ENCODE data around the gene RSPO4.

Gene RSPO4

DNA sequence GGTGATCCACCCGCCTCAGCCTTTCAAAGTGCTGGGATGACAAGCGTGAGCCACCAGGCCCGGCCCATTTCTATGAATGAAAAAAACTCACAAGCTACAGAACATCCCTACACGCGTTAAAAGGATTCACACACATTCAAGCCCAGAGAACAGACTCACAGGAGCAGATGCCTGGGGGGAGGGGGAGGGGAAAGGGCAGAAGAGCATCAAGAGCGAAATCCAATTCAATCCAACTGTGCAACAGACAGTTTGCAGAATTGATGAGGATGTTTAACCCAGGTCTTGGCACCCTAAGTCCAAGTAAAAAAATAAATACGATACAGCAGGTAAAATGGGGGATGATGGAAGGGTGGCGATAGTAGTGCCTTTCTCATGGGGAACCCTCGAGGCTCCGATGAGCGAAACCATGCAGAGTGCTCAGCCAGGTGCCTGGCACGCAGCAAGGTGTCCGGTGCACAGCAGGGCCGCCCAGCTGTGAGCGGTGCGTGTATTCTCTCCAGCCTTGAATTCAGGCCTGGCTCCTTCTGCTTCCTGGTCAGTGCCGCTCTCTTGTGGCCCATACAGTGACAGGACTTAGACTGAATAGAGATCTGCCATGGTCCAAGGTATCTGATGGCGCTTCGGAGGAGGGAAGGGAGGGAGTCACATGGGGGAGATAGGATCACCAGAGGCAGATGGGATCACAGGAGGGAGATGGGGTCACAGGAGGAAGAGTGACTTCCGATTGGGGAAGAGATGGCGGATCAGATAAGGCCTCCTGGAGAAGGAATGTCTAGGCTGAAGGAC lies 50.5 kb downstream of the RSPO4 start:
- H3K9ac ChIP-seq (ENCODE audit: low read length), result no peak overlapping the region
- no peaks in the 10 kb centered on the region for H3K9me2 ChIP-seq (ENCODE audit: low read depth, low read length)
- H3K9me3 ChIP-seq (ENCODE audit: low read length), result no peaks in the 10 kb centered on the region
- no peaks in the 10 kb centered on the region for H3K79me2 ChIP-seq (ENCODE audit: insufficient read depth, low read length)
- H3K4me3 ChIP-seq (ENCODE audit: low read depth, low read length, poor library complexity, severe bottlenecking), result no peak overlapping the region
- H3K4me1 ChIP-seq (ENCODE audit: insufficient read depth, low read length, severe bottlenecking), result no peaks in the 10 kb centered on the region
- no peak overlapping the region for H3K27ac ChIP-seq (ENCODE audit: low read depth, low read length, poor library complexity, severe bottlenecking)
- H3F3A ChIP-seq (ENCODE audit: insufficient read depth, low read length), result no peaks in the 10 kb centered on the region
- no peak overlapping the region for H3K4me2 ChIP-seq (ENCODE audit: low read length)
- TF ChIP-seq, protein P1, sequence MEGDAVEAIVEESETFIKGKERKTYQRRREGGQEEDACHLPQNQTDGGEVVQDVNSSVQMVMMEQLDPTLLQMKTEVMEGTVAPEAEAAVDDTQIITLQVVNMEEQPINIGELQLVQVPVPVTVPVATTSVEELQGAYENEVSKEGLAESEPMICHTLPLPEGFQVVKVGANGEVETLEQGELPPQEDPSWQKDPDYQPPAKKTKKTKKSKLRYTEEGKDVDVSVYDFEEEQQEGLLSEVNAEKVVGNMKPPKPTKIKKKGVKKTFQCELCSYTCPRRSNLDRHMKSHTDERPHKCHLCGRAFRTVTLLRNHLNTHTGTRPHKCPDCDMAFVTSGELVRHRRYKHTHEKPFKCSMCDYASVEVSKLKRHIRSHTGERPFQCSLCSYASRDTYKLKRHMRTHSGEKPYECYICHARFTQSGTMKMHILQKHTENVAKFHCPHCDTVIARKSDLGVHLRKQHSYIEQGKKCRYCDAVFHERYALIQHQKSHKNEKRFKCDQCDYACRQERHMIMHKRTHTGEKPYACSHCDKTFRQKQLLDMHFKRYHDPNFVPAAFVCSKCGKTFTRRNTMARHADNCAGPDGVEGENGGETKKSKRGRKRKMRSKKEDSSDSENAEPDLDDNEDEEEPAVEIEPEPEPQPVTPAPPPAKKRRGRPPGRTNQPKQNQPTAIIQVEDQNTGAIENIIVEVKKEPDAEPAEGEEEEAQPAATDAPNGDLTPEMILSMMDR (IDR thresholded peaks at IDR 0.05; ENCODE audit: low read length), result no peak
- TF ChIP-seq EZH2 (IDR thresholded peaks at IDR 0.05; ENCODE audit: borderline replicate concordance, low read length), result no peak
- no peaks in the 10 kb centered on the region for H4K20me1 ChIP-seq (ENCODE audit: insufficient read depth, low read length)
- H3K36me3 ChIP-seq (ENCODE audit: insufficient read depth, low read length), result no peaks in the 10 kb centered on the region
- H3K27me3 ChIP-seq (ENCODE audit: insufficient read depth, low read length), result 0 out of 2 replicates have a peak, but pooled peaks cover 4% of the 10 kb centered on the region
- no peak overlapping the region for H2AFZ ChIP-seq (ENCODE audit: low read length)

DNA sequence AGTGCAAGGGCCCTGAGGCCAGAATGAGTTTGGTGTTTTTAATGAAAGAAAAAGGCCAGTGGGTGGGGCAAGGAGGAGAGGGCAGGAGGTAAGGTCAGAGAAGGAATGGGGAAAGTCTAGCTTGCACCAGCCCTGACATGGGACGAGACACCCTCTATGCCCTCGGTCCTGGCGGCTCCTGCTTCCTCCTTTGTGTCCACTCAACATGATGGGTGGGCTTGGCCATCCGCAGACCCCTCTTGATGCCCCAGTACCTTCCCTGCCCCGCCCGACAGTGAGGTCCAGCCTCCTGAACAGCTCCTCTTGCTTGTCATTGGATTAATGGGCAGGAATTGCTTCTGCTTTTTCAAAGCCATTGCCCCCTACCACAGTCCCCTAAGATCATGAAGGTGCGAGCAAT lies 52.4 kb downstream of the RSPO4 start:
- H3K36me3 ChIP-seq (ENCODE audit: insufficient read depth, low read length), result no peaks in the 10 kb centered on the region
- no peaks in the 10 kb centered on the region for H3K79me2 ChIP-seq (ENCODE audit: insufficient read depth, low read length)
- no peak overlapping the region for H3K27ac ChIP-seq (ENCODE audit: low read depth, low read length, poor library complexity, severe bottlenecking)
- 0 out of 2 replicates have a peak, but pooled peaks cover 4% of the 10 kb centered on the region for H3K27me3 ChIP-seq (ENCODE audit: insufficient read depth, low read length)
- H3K4me2 ChIP-seq (ENCODE audit: low read length), result no peak overlapping the region
- H3F3A ChIP-seq (ENCODE audit: insufficient read depth, low read length), result no peaks in the 10 kb centered on the region
- H3K4me1 ChIP-seq (ENCODE audit: insufficient read depth, low read length, severe bottlenecking), result no peaks in the 10 kb centered on the region
- no peak overlapping the region for H3K9ac ChIP-seq (ENCODE audit: low read length)
- no peaks in the 10 kb centered on the region for H3K9me2 ChIP-seq (ENCODE audit: low read depth, low read length)
- no peaks in the 10 kb centered on the region for H3K9me3 ChIP-seq (ENCODE audit: low read length)
- H4K20me1 ChIP-seq (ENCODE audit: insufficient read depth, low read length), result no peaks in the 10 kb centered on the region
- no peak overlapping the region for H2AFZ ChIP-seq (ENCODE audit: low read length)
- TF ChIP-seq, protein P1 (IDR thresholded peaks at IDR 0.05; ENCODE audit: low read length), result no peak
- TF ChIP-seq EZH2 (IDR thresholded peaks at IDR 0.05; ENCODE audit: borderline replicate concordance, low read length), result no peak
- H3K4me3 ChIP-seq (ENCODE audit: low read depth, low read length, poor library complexity, severe bottlenecking), result no peak overlapping the region

GRCh38 chr20:946826-947225 lies 55.3 kb downstream of the RSPO4 start:
- Histone ChIP-seq H3F3A (ENCODE audit: insufficient read depth, low read length) (no peaks in the 10 kb centered on the region), H3K9ac (ENCODE audit: low read length) (no peak overlapping the region), H3K4me3 (ENCODE audit: low read depth, low read length, poor library complexity, severe bottlenecking) (no peak overlapping the region), H3K27ac (ENCODE audit: low read depth, low read length, poor library complexity, severe bottlenecking) (no peak overlapping the region), H3K27me3 (ENCODE audit: insufficient read depth, low read length) (0 out of 2 replicates have a peak, but pooled peaks cover 4% of the 10 kb centered on the region), H3K79me2 (ENCODE audit: insufficient read depth, low read length) (no peaks in the 10 kb centered on the region), H3K9me3 (ENCODE audit: low read length) (no peaks in the 10 kb centered on the region), H4K20me1 (ENCODE audit: insufficient read depth, low read length) (no peaks in the 10 kb centered on the region), H2AFZ (ENCODE audit: low read length) (no peak overlapping the region), H3K4me2 (ENCODE audit: low read length) (no peak overlapping the region), H3K4me1 (ENCODE audit: insufficient read depth, low read length, severe bottlenecking) (no peaks in the 10 kb centered on the region), H3K36me3 (ENCODE audit: insufficient read depth, low read length) (no peaks in the 10 kb centered on the region), H3K9me2 (ENCODE audit: low read depth, low read length) (no peaks in the 10 kb centered on the region)
- TF ChIP-seq, protein P1 (IDR thresholded peaks at IDR 0.05; ENCODE audit: low read length), result no peak
- TF ChIP-seq EZH2 (IDR thresholded peaks at IDR 0.05; ENCODE audit: borderline replicate concordance, low read length), result no peak

Data from OCI-LY1 (cell line).